ENCODE data around the gene APLNR. TPM values are rescaled to one million over a fixed set of nuclear protein-coding genes. Genes with fewer than 3 reads are reported as not detected.

APLNR gene
- total and polyA plus RNA-seq, 2 donors (not counting 3 experiments of a cell fraction or from before 2014, with no cell fraction given): 0.04 to 0.38 TPM

GRCh38 chr11:57231539-57232253, 5.4 kb downstream of the APLNR start:
- Histone ChIP-seq H3K4me2 (ENCODE audit: insufficient read depth, low read length) (no peak overlapping the region), H3K27ac (ENCODE audit: insufficient read depth, low read depth, low read length) (no peak overlapping the region), H3K4me1 (ENCODE audit: control insufficient read depth, extremely low read depth, insufficient read depth, low read length) (no peaks in the 10 kb centered on the region), H3K36me3 (ENCODE audit: control insufficient read depth in 2 of 2, extremely low read depth in 1 of 2, insufficient read depth in 2 of 2, low read length in 2 of 2) (no peaks in the 10 kb centered on the region), H3K9me1 (replicated peaks; ENCODE audit: control insufficient read depth, extremely low read depth, insufficient read depth, low read length) (no peaks in the 10 kb centered on the region), H3K27me3 (ENCODE audit: control insufficient read depth in 2 of 2, insufficient read depth in 2 of 2, low read length in 2 of 2) (peaks cover 48 to 49% of the 10 kb centered on the region in 2 experiments), H4K20me1 (replicated peaks; ENCODE audit: control insufficient read depth, extremely low read depth, insufficient read depth, low read length) (no peaks in the 10 kb centered on the region), H3K9me3 (replicated peaks; ENCODE audit: control insufficient read depth, insufficient read depth, low read length) (no peaks in the 10 kb centered on the region), H3K4me3 (replicated peaks in 1 of 3; ENCODE audit: insufficient read depth in 1 of 3, low read depth in 1 of 3, low read length in 3 of 3) (no peak overlapping the region), H3K79me2 (ENCODE audit: control insufficient read depth, insufficient read depth, low read length) (no peaks in the 10 kb centered on the region), H2AFZ (ENCODE audit: low read depth, low read length) (no peak overlapping the region), H3K9ac (replicated peaks; ENCODE audit: extremely low read depth, insufficient read depth, low read length) (no peak overlapping the region)
- intact Hi-C loops (cut with micrococcal nuclease) (no loop called here), dilution Hi-C loops (cut with MboI; ENCODE audit: extremely low pct_ligation_motif_present, low sequenced_read_pairs) (no loop called here)
- ChIA-PET POLR2A (no interaction called here), CTCF (interaction anchor here (1.0 kb wide), 1 partner anchor 18 kb away, joined by 3 read pairs; no protein-coding TSS in a partner anchor)
- DNase-seq (ENCODE audit: low read depth, low spot score) (no peak), FAIRE-seq (no peak)
- BruUV-seq (replicated peaks): no TSS peak
- TF ChIP-seq, protein P1, sequence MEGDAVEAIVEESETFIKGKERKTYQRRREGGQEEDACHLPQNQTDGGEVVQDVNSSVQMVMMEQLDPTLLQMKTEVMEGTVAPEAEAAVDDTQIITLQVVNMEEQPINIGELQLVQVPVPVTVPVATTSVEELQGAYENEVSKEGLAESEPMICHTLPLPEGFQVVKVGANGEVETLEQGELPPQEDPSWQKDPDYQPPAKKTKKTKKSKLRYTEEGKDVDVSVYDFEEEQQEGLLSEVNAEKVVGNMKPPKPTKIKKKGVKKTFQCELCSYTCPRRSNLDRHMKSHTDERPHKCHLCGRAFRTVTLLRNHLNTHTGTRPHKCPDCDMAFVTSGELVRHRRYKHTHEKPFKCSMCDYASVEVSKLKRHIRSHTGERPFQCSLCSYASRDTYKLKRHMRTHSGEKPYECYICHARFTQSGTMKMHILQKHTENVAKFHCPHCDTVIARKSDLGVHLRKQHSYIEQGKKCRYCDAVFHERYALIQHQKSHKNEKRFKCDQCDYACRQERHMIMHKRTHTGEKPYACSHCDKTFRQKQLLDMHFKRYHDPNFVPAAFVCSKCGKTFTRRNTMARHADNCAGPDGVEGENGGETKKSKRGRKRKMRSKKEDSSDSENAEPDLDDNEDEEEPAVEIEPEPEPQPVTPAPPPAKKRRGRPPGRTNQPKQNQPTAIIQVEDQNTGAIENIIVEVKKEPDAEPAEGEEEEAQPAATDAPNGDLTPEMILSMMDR (IDR thresholded peaks at IDR 0.05; ENCODE audit: extremely low read depth in 1 of 2, insufficient read depth in 1 of 2, low read depth in 1 of 2, low read length in 2 of 2): no peak
- TF ChIP-seq MYC (IDR thresholded peaks at IDR 0.05; ENCODE audit: low read depth, low read length): no peak
- TF ChIP-seq POLR2A (IDR thresholded peaks at IDR 0.05; ENCODE audit: low read depth, low read length): no peak
- TF ChIP-seq FOS (IDR thresholded peaks at IDR 0.05; ENCODE audit: borderline replicate concordance, insufficient read depth, low read length): no peak
- TF ChIP-seq JUN (IDR thresholded peaks at IDR 0.05; ENCODE audit: borderline replicate concordance, insufficient read depth, insufficient read length, low read depth): no peak
- TF ChIP-seq GATA2 (IDR thresholded peaks at IDR 0.05; ENCODE audit: insufficient read depth, insufficient read length, low read depth, low read length): no peak
- no peak for TF ChIP-seq EZH2 (IDR thresholded peaks at IDR 0.05; ENCODE audit: borderline replicate concordance, low read depth, low read length, severe bottlenecking)
- no peak for TF ChIP-seq MAX (IDR thresholded peaks at IDR 0.05; ENCODE audit: insufficient read depth, insufficient read length)
- no peak for TF ChIP-seq POLR2AphosphoS5 (IDR thresholded peaks at IDR 0.05; ENCODE audit: insufficient read depth, low read depth, low read length)
